ENCODE results near the gene CASQ1. TPM values are rescaled to one million over a fixed set of nuclear protein-coding genes. Genes with fewer than 3 reads are reported as not detected.

CASQ1 gene
- total RNA-seq, 2 experiments from 2014 or later, result not detected

DNA sequence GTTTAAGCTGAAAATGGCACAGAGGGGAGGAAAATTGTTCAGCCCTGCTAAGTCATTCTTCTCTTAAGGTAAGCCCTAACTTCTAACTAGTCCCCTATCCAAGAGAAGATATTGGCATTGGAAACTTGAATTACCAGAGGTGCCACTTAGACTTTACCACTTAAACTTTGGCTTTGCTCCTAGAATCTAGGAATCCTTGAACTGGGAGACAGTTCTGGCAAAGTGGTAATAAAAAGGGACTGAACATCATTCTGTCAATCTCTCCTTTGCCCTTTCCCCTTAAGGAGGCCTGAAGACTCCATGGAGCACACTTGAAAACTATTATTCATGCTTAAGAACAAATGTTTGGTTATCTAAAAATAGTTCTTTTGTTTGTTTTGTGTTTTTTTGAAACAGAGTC, 30.5 kb upstream of the CASQ1 start:
- POLR2A ChIA-PET, result no interaction called here
- Mint-ChIP-seq H3K27ac (no peak overlapping the region), H3K27me3 (peaks cover 20% of the 10 kb centered on the region), H3K4me3 (no peak overlapping the region), H3K36me3 (ENCODE audit: low read depth) (no peaks in the 10 kb centered on the region), H3K9me3 (no peaks in the 10 kb centered on the region), H3K4me1 (no peaks in the 10 kb centered on the region)
- CTCF ChIA-PET, result interaction anchor here (1.2 kb wide), 1 partner anchor 34 kb away, joined by 3 read pairs; no protein-coding TSS in a partner anchor
- no peak for DNase-seq

DNA sequence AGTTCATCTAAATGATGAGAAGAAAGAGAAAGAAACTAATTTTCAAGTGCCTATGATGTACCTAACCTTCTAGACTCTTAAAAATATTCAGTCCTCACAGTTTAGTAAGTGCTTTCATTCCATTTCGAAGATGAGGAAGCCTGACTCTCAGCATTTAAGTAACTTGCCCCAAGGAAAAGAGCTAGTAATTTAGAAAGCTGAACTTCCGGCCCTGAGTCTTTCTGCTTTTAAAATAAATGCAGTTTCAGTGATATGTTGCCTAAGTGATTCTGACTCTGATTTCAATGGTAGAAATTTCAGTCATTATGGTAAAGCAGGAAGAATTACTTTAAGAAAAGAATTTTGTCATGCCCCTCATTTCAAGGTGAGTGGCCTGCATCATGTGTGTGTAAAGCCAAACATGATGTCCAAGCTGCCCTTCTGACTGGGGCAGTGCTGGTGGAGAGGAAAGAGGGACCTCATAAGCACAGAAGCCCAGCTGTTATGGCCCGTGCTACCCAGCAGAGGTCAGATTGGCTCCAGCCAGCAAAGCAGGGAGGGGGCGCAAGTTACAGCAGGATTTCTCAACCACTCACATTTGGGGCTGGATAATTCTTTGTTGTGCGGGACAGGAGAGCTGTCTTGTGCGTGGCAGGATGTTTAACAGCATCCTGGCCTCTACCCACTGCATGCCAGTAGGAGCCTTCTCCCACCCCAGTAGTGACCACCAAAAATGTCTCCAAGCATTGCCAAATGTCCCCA, 28.2 kb upstream of the CASQ1 start:
- no peak for DNase-seq
- no peaks in the 10 kb centered on the region for H3K9me3 Mint-ChIP-seq
- ChIA-PET POLR2A (interaction anchor here (0.7 kb wide), 1 partner anchor 906 kb away, joined by 3 read pairs; no protein-coding TSS in a partner anchor), CTCF (interaction anchor here (0.7 to 1.1 kb wide), 3 partner anchors 9 to 111 kb away, joined by 3 read pairs; no protein-coding TSS in a partner anchor)
- H3K27me3 Mint-ChIP-seq, result peaks cover 19% of the 10 kb centered on the region
- no peak overlapping the region for H3K4me3 Mint-ChIP-seq
- H3K27ac Mint-ChIP-seq, result no peak overlapping the region
- H3K4me1 Mint-ChIP-seq, result no peaks in the 10 kb centered on the region
- H3K36me3 Mint-ChIP-seq (ENCODE audit: low read depth), result no peaks in the 10 kb centered on the region

DNA sequence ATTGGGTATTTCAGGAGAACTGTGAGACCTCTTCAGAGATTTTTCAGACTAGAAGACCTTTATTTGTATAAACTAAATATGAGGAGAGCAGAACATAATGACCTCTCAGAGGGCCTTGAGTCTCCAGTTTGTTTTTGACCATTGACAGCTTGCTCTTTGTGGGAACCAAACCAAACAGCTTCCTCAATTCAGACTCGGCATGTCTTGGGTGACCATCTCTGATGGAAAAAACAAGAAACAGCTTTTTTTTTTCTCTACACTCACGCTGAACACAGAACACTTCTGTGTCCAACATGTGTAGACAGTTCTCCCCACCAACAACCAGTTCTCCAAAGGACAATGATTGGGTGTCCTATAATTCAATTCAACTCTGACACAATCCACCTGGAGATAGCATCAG, 27.4 kb upstream of the CASQ1 start:
- no peak overlapping the region for H3K4me3 Mint-ChIP-seq
- no peaks in the 10 kb centered on the region for H3K36me3 Mint-ChIP-seq (ENCODE audit: low read depth)
- DNase-seq, result no peak
- POLR2A ChIA-PET, result no interaction called here
- no peak overlapping the region for H3K27ac Mint-ChIP-seq
- peaks cover 15% of the 10 kb centered on the region for H3K27me3 Mint-ChIP-seq
- no peaks in the 10 kb centered on the region for H3K9me3 Mint-ChIP-seq
- H3K4me1 Mint-ChIP-seq, result no peaks in the 10 kb centered on the region
- CTCF ChIA-PET, result interaction anchor here (0.7 to 1.1 kb wide), 2 partner anchors 10 to 110 kb away, joined by 3 read pairs; no protein-coding TSS in a partner anchor

DNA sequence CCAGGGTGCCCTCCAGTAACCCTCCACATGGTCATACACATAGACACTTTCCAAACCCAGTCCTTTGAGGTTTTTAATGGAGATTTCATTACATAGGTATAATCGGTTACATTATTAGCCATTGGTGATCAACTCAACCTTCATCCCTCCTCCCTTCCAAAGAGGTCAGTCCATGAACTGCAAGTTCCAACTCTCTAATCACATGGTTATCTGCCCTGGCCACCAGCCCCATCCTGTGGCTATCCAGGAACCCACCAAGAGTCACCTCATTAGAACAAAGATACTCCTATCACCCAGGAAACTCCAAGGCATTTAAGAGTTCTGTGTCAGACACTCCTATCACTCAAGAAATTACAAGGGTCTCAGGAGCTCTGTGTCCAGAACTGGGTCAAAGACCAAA, 26.8 kb upstream of the CASQ1 start:
- CTCF ChIA-PET, result no interaction called here
- POLR2A ChIA-PET, result no interaction called here
- H3K27ac Mint-ChIP-seq, result no peak overlapping the region
- peaks cover 13% of the 10 kb centered on the region for H3K27me3 Mint-ChIP-seq
- no peaks in the 10 kb centered on the region for H3K9me3 Mint-ChIP-seq
- no peak overlapping the region for H3K4me3 Mint-ChIP-seq
- no peak for DNase-seq
- H3K36me3 Mint-ChIP-seq (ENCODE audit: low read depth), result no peaks in the 10 kb centered on the region
- H3K4me1 Mint-ChIP-seq, result no peaks in the 10 kb centered on the region

DNA sequence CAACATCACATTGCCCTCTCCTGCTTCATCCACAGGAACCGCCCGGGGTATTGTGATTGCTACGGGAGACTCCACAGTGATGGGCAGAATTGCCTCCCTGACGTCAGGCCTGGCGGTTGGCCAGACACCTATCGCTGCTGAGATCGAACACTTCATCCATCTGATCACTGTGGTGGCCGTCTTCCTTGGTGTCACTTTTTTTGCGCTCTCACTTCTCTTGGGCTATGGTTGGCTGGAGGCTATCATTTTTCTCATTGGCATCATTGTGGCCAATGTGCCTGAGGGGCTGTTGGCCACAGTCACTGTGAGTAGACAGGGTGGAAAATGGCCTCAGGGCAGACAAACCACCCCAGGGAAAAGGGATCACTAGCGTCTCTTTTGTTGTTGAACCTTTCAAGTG, 26.3 kb upstream of the CASQ1 start:
- POLR2A ChIA-PET, result no interaction called here
- CTCF ChIA-PET, result no interaction called here
- H3K4me3 Mint-ChIP-seq, result no peak overlapping the region

DNA sequence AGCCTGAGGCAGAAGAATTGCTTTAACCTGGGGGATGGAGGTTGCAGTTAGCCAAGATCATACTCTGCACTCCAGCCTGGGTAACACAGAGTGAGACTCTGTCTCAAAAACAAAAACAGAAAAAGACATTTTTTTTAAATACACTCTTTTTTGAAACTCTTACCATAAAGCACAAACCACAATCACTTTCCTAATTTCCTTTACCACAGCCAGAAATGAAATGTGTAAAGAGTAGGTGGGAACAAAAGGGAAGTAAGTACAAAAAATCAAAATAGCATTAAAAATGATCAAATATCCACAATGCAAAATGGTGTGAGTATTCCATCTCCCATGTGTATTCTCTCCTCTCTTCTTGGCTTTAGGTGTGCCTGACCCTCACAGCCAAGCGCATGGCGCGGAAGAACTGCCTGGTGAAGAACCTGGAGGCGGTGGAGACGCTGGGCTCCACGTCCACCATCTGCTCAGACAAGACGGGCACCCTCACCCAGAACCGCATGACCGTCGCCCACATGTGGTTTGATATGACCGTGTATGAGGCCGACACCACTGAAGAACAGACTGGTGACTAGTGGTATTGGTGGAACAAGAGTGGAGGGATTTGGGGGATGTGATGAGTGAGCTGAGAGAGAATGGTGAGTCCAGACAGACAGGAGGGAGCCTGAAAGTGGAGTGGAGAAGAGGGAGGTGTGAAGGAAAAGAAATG, 24.1 kb upstream of the CASQ1 start:
- CTCF ChIA-PET, result no interaction called here
- H3K36me3 Mint-ChIP-seq (ENCODE audit: low read depth), result no peaks in the 10 kb centered on the region
- H3K9me3 Mint-ChIP-seq, result no peaks in the 10 kb centered on the region
- no peak overlapping the region for H3K27ac Mint-ChIP-seq
- H3K4me3 Mint-ChIP-seq, result no peak overlapping the region
- POLR2A ChIA-PET, result no interaction called here
- H3K4me1 Mint-ChIP-seq, result peaks cover 8% of the 10 kb centered on the region
- no peak for DNase-seq
- H3K27me3 Mint-ChIP-seq, result peaks cover 9% of the 10 kb centered on the region

More for the DNA sequence above, 26.3 kb upstream of the CASQ1 start:
- H3K4me1 Mint-ChIP-seq, result peaks cover 1% of the 10 kb centered on the region
- H3K27ac Mint-ChIP-seq, result no peak overlapping the region
- no peaks in the 10 kb centered on the region for H3K36me3 Mint-ChIP-seq (ENCODE audit: low read depth)
- DNase-seq, result no peak
- no peaks in the 10 kb centered on the region for H3K9me3 Mint-ChIP-seq
- peaks cover 9% of the 10 kb centered on the region for H3K27me3 Mint-ChIP-seq

DNA sequence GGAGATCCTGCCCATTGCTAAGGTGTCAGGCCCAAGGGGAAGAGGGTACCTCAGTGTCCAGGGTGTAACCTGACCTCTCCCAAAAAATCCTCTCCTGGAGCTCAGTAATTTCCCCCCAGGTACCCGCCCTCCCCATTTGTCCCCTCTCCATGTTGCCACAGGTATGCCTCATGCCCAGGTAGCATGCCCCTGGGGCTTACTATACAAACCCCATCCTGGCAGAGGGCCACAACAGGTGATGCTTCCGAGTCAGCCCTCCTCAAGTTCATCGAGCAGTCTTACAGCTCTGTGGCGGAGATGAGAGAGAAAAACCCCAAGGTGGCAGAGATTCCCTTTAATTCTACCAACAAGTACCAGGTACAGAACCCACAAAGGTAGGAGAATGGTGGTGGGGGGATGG, 23.3 kb upstream of the CASQ1 start:
- H3K9me3 Mint-ChIP-seq, result no peaks in the 10 kb centered on the region
- H3K36me3 Mint-ChIP-seq (ENCODE audit: low read depth), result no peaks in the 10 kb centered on the region
- POLR2A ChIA-PET, result no interaction called here
- no peak overlapping the region for H3K27ac Mint-ChIP-seq
- H3K4me3 Mint-ChIP-seq, result no peak overlapping the region
- DNase-seq, result no peak
- CTCF ChIA-PET, result no interaction called here
- H3K4me1 Mint-ChIP-seq, result peaks cover 8% of the 10 kb centered on the region
- H3K27me3 Mint-ChIP-seq, result peaks cover 6% of the 10 kb centered on the region

DNA sequence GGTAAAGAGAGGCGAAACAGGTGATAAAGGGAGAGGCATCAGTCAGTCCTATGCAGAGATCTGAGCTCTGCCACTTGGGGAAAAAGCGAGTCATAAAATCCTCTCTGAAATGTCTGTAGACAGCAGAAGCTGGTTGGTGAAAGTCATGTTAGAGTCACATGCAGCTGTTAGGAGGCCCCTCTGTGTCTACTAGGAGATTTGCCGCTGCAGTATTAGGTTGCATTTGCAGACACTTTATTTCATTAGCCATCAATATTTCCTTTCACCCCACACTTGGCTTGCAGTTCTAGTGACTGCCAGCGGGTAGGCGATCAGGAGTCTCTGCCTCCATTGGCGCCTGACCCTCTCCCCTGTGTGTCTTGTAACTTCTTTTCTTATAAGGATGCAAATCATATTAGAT, 22.8 kb upstream of the CASQ1 start:
- Mint-ChIP-seq H3K27me3 (peaks cover 7% of the 10 kb centered on the region), H3K9me3 (no peaks in the 10 kb centered on the region)
- DNase-seq, result no peak

DNA sequence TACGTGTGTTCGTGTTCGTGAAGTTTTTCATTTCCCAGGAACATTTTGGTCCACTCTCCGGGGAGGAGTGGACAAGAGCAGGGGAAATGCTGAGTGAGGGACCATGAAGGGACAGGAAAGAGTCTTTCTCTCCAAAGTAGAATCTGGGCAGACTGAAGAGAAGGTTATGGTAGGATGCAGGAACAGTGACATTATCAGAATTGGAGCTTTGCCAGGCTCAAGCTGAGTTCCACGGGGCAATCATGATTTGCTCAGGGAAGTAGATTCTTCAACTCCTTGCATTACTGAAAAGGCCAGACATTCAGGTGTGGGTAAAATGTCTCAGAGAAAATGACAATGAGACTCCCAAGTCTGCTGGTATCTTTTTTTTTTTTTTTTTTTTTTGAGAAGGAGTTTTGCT, 22.4 kb upstream of the CASQ1 start:
- no peaks in the 10 kb centered on the region for H3K36me3 Mint-ChIP-seq (ENCODE audit: low read depth)
- peaks cover 8% of the 10 kb centered on the region for H3K4me1 Mint-ChIP-seq
- H3K9me3 Mint-ChIP-seq, result no peaks in the 10 kb centered on the region
- H3K27ac Mint-ChIP-seq, result no peak overlapping the region
- DNase-seq, result no peak
- POLR2A ChIA-PET, result no interaction called here
- H3K27me3 Mint-ChIP-seq, result peaks cover 11% of the 10 kb centered on the region
- H3K4me3 Mint-ChIP-seq, result no peak overlapping the region
- CTCF ChIA-PET, result no interaction called here

More for the DNA sequence above, 22.8 kb upstream of the CASQ1 start:
- CTCF ChIA-PET, result no interaction called here
- POLR2A ChIA-PET, result no interaction called here
- Mint-ChIP-seq H3K36me3 (ENCODE audit: low read depth) (no peaks in the 10 kb centered on the region), H3K27ac (no peak overlapping the region), H3K4me3 (no peak overlapping the region), H3K4me1 (peaks cover 8% of the 10 kb centered on the region)

DNA sequence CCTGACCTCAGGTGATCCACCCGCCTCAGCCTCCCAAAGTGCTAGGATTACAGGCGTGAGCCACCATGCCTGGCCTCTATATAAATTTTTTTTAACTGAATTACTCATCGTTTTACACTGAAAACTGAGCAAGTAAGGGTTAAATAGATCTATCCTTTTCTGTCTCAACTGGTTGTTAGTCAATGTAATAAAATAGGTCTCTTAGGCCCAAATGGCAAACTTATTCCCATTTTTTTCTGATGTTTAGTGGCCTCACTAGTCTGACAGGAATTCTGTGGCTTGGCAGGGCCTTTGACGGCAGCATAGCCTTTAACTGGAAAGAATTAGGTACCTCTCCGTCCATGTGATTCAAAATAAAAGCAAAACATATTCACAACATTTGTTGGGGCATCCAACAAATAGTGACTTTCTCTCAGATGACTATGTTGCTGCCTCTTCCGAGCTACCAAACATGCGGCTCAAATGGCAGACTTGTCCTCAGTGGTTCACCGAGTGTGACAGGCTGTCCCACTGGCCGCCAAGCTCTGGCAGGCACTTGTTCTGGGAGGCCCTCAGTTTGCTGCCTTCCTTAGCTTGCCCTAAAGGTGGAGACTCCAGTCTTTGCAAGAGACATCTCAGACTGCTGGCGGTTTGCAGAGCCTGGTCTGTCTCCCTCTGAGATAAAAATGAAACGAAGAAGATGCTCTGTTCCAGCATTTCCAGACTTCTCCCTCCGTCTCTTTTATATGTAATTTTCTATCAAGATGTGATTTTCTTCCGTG, 21.6 kb upstream of the CASQ1 start:
- Mint-ChIP-seq H3K27me3 (peaks cover 15% of the 10 kb centered on the region), H3K36me3 (ENCODE audit: low read depth) (no peaks in the 10 kb centered on the region), H3K27ac (no peak overlapping the region), H3K9me3 (no peaks in the 10 kb centered on the region), H3K4me3 (no peak overlapping the region), H3K4me1 (peaks cover 10% of the 10 kb centered on the region)
- no peak for DNase-seq
- ChIA-PET CTCF (interaction anchor here (0.8 to 1.6 kb wide), 3 partner anchors 28 to 85 kb away, joined by 3 read pairs; no protein-coding TSS in a partner anchor), POLR2A (no interaction called here)

DNA sequence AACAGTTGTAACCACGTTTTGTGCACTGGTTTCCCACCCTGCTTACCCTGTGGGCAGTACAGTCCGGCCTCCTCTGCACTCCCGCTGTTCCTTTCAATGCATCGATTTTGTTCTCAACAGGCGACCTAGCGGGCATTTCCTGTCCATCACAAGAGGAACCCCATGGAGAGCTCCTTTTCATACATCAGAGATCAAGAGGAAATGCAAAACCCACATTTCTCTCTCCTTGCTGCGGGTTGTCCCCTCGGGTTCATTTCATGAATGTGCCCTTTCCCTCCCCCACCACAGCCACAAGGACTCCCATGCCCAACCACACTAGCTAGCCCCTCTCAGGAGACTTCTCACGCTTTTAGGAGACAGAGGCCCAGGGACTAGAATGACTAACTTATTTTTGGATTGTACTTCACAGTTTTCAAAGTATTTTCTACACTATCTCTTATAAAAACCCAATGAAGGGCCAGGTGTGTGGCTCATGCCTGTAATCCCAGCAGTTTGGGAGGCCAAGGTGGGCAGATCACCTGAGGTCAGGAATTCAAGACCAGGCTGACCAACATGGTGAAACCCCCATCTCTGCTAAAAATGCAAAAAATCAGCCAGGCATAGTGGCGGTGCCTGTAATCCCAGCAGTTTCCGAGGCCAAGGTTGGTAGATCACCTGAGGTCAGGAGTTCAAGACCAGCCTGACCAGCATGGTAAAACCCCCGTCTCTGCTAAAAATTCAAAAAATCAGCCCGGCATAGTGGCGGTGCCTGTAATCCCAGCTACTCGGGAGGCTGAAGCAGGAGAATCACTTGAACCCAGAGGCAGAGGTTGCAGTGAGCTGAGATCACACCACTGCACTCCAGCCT, 20.6 kb upstream of the CASQ1 start:
- no peak for DNase-seq
- Mint-ChIP-seq H3K9me3 (no peaks in the 10 kb centered on the region), H3K4me3 (no peak overlapping the region), H3K27me3 (peaks cover 15% of the 10 kb centered on the region), H3K4me1 (peaks cover 10% of the 10 kb centered on the region), H3K27ac (no peak overlapping the region), H3K36me3 (ENCODE audit: low read depth) (no peaks in the 10 kb centered on the region)
- CTCF ChIA-PET, result interaction anchor here (0.8 to 1.6 kb wide), 3 partner anchors 29 to 84 kb away, joined by 3 read pairs; no protein-coding TSS in a partner anchor
- POLR2A ChIA-PET, result no interaction called here

DNA sequence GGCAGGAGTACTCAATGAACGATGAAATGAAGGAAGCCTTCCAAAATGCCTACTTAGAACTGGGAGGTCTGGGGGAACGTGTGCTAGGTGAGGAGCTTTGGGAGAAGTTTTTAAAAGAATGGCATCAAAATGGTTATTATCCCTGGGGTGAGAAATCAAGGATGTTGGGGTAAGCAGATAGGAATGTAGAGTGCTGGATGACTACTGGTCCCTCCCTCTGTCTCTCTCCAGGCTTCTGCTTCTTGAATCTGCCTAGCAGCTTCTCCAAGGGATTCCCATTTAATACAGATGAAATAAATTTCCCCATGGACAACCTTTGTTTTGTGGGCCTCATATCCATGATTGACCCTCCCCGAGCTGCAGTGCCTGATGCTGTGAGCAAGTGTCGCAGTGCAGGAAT, 19.0 kb upstream of the CASQ1 start:
- Mint-ChIP-seq H3K27ac (no peak overlapping the region), H3K4me1 (peaks cover 10% of the 10 kb centered on the region), H3K36me3 (ENCODE audit: low read depth) (no peaks in the 10 kb centered on the region), H3K4me3 (no peak overlapping the region), H3K27me3 (peaks cover 14% of the 10 kb centered on the region), H3K9me3 (no peaks in the 10 kb centered on the region)
- ChIA-PET CTCF (interaction anchor here (1.1 kb wide), 1 partner anchor 113 kb away, joined by 3 read pairs; no protein-coding TSS in a partner anchor), POLR2A (no interaction called here)
- no peak for DNase-seq

Measured in activated CD4-positive, alpha-beta T cell treated with anti-CD3 and anti-CD28 coated beads, Interleukin-2, amount 10 ng/mL, durations not matched to agents 7 days and 5 days (primary cell).